Smooth muscle cell (in vitro differentiated cells): ENCODE measurements around the gene HTR5A. TPM values are rescaled to one million over a fixed set of nuclear protein-coding genes. Genes with fewer than 3 reads are reported as not detected.

ENCODE experiments used
- DNase-seq: peaks from one replicate; lab custom pipeline; 2025; ENCODE audit not compliant: unreplicated experiment; lab: John Stamatoyannopoulos, UW
- H2AFZ ChIP-seq: fragments of 200-600 bp; sonication (generic); 2 replicates; pipeline ENCODE4 v1.6.0; 2016; ENCODE audit warnings: antibody characterized with exemption, low read depth, mild to moderate bottlenecking
- H3F3A ChIP-seq: fragments of 200-600 bp; sonication (generic); 2 replicates; pipeline ENCODE4 v1.6.0; 2017; ENCODE audit warnings: antibody characterized with exemption, low read depth
- H3K27ac ChIP-seq: fragments of 200-600 bp; sonication (generic); 2 replicates; pipeline ENCODE4 v1.5.1; 2016; ENCODE audit warnings: low read depth, mild to moderate bottlenecking
- H3K27me3 ChIP-seq: fragments of 200-600 bp; sonication (generic); 2 replicates; pipeline ENCODE4 v1.6.1; 2016; ENCODE audit warnings: low read depth, mild to moderate bottlenecking
- H3K36me3 ChIP-seq: fragments of 200-600 bp; sonication (generic); 2 replicates; pipeline ENCODE4 v1.5.1; 2016; ENCODE audit warnings: low read depth
- H3K4me1 ChIP-seq: fragments of 200-600 bp; sonication (generic); 2 replicates; pipeline ENCODE4 v1.5.1; 2016; ENCODE audit warnings: low read depth
- H3K4me2 ChIP-seq: fragments of 200-600 bp; sonication (generic); 2 replicates; pipeline ENCODE4 v1.6.0; 2016; ENCODE audit warnings: mild to moderate bottlenecking
- H3K4me3 ChIP-seq: fragments of 200-600 bp; sonication (generic); 2 replicates; pipeline ENCODE4 v1.5.1; 2016; ENCODE audit warnings: mild to moderate bottlenecking
- H3K79me2 ChIP-seq: fragments of 200-600 bp; sonication (generic); 2 replicates; pipeline ENCODE4 v1.6.0; 2016; ENCODE audit warnings: low read depth, mild to moderate bottlenecking
- H3K9ac ChIP-seq: fragments of 200-600 bp; sonication (generic); 2 replicates; pipeline ENCODE4 v1.6.0; 2016; ENCODE audit warnings: low read depth
- H3K9me3 ChIP-seq: fragments of 200-600 bp; sonication (generic); replicated peaks from 2 replicates; pipeline ENCODE4 v1.5.1; 2016; ENCODE audit warnings: low read depth
- H4K20me1 ChIP-seq: fragments of 200-600 bp; sonication (generic); 2 replicates; pipeline ENCODE4 v1.6.0; 2016; ENCODE audit warnings: low read depth
- WGBS: methylation state at CpG from one replicate; pipeline ENCODE4 v1.1.7; 2016; ENCODE audit warnings: low lambda C conversion rate; 5-methylcytosine and 5-hydroxymethylcytosine counted together
- polyA plus RNA-seq: library from polyadenylated mRNA; unstranded; fragments of >200 nt; fragmentation: Nextera tagmentation; extraction: Ambion mirVana; gene quantifications from 2 replicates; pipeline ENCODE4 v1.2.1, GENCODE V29; 2016
- total RNA-seq: library from RNA; depleted of rRNA; stranded (reverse); fragments of >200 nt; gene quantifications from 2 replicates; pipeline ENCODE4 v1.2.3, GENCODE V29; 2014
- TF ChIP-seq, protein P1 (sequence below): fragments of 200-600 bp; sonication (generic); IDR thresholded peaks from 2 replicates; pipeline ENCODE4 v1.5.1; 2017; ENCODE audit warnings: borderline replicate concordance, mild to moderate bottlenecking, antibody characterized with exemption; ENCODE audit not compliant: insufficient read depth, poor library complexity, severe bottlenecking

HTR5A gene
- total and polyA plus RNA-seq, 2 experiments from 2014 or later: not detected

- H3F3A ChIP-seq: no peaks in the 10 kb centered on the region
- H3K79me2 ChIP-seq: no peaks in the 10 kb centered on the region
- 54% methylated on average over 4 of the region's 4 CpGs for WGBS
- H3K9ac ChIP-seq: no peak overlapping the region
- no peaks in the 10 kb centered on the region for H3K36me3 ChIP-seq
- no peaks in the 10 kb centered on the region for H4K20me1 ChIP-seq
- no peak overlapping the region for H3K27ac ChIP-seq
- no peak for DNase-seq
- H2AFZ ChIP-seq: no peak overlapping the region
- no peak overlapping the region for H3K4me3 ChIP-seq
- TF ChIP-seq, protein P1, sequence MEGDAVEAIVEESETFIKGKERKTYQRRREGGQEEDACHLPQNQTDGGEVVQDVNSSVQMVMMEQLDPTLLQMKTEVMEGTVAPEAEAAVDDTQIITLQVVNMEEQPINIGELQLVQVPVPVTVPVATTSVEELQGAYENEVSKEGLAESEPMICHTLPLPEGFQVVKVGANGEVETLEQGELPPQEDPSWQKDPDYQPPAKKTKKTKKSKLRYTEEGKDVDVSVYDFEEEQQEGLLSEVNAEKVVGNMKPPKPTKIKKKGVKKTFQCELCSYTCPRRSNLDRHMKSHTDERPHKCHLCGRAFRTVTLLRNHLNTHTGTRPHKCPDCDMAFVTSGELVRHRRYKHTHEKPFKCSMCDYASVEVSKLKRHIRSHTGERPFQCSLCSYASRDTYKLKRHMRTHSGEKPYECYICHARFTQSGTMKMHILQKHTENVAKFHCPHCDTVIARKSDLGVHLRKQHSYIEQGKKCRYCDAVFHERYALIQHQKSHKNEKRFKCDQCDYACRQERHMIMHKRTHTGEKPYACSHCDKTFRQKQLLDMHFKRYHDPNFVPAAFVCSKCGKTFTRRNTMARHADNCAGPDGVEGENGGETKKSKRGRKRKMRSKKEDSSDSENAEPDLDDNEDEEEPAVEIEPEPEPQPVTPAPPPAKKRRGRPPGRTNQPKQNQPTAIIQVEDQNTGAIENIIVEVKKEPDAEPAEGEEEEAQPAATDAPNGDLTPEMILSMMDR: no peak
- no peak overlapping the region for H3K4me2 ChIP-seq
- H3K9me3 ChIP-seq: no peaks in the 10 kb centered on the region
- no peaks in the 10 kb centered on the region for H3K27me3 ChIP-seq
- no peaks in the 10 kb centered on the region for H3K4me1 ChIP-seq
These were observed 5.9 kb upstream of the HTR5A start for GRCh38 chr7:155064186-155064585.

- Histone ChIP-seq H3K27me3 (peaks cover 12% of the 10 kb centered on the region), H2AFZ (no peak overlapping the region), H3K4me1 (no peaks in the 10 kb centered on the region), H3K27ac (no peak overlapping the region), H3K9me3 (no peaks in the 10 kb centered on the region), H3K4me3 (no peak overlapping the region), H3F3A (no peaks in the 10 kb centered on the region), H3K36me3 (no peaks in the 10 kb centered on the region), H3K9ac (no peak overlapping the region), H3K4me2 (no peak overlapping the region), H4K20me1 (no peaks in the 10 kb centered on the region), H3K79me2 (no peaks in the 10 kb centered on the region)
- 72% methylated on average over 7 of the region's 7 CpGs for WGBS
- TF ChIP-seq, protein P1: no peak
- no peak for DNase-seq
These were observed 3.6 kb upstream of the HTR5A start for GRCh38 chr7:155066417-155066950.

- no peak overlapping the region for H3K27ac ChIP-seq
- H3K4me2 ChIP-seq: no peak overlapping the region
- H3K4me1 ChIP-seq: no peaks in the 10 kb centered on the region
- no peaks in the 10 kb centered on the region for H3F3A ChIP-seq
- TF ChIP-seq, protein P1: no peak
- H4K20me1 ChIP-seq: no peaks in the 10 kb centered on the region
- H3K4me3 ChIP-seq: no peak overlapping the region
- no peaks in the 10 kb centered on the region for H3K9me3 ChIP-seq
- no peak overlapping the region for H2AFZ ChIP-seq
- peaks cover 27% of the 10 kb centered on the region for H3K27me3 ChIP-seq
- no peak for DNase-seq
- H3K79me2 ChIP-seq: no peaks in the 10 kb centered on the region
- H3K36me3 ChIP-seq: no peaks in the 10 kb centered on the region
- H3K9ac ChIP-seq: no peak overlapping the region
- WGBS: 83% methylated on average over 43 of the region's 43 CpGs
These were observed 1.1 kb downstream of the HTR5A start for GRCh38 chr7:155071121-155071651.
